ENCODE measurements around the gene NDUFB5.

DNA sequence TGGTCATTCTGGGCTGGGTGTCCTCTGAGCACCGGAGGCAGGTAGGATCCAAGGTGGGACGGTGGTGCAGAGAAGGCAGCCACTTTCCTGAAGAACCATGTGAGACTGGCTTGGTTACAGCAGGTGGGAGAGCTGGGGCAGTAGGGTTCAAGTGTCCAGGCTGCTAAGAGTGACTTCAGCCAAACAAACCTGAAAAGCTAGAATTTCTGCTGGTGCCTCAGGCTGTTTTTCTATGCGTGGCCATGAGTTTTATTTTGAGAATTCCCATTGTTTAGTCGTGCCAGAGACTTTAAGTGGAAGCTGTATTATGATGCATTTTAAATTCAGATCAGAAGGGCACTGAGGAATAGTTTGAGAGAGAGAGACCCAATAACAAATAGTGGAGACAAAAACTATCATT, 68.3 kb downstream of the NDUFB5 start:
- TF ChIP-seq, protein P1, sequence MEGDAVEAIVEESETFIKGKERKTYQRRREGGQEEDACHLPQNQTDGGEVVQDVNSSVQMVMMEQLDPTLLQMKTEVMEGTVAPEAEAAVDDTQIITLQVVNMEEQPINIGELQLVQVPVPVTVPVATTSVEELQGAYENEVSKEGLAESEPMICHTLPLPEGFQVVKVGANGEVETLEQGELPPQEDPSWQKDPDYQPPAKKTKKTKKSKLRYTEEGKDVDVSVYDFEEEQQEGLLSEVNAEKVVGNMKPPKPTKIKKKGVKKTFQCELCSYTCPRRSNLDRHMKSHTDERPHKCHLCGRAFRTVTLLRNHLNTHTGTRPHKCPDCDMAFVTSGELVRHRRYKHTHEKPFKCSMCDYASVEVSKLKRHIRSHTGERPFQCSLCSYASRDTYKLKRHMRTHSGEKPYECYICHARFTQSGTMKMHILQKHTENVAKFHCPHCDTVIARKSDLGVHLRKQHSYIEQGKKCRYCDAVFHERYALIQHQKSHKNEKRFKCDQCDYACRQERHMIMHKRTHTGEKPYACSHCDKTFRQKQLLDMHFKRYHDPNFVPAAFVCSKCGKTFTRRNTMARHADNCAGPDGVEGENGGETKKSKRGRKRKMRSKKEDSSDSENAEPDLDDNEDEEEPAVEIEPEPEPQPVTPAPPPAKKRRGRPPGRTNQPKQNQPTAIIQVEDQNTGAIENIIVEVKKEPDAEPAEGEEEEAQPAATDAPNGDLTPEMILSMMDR (IDR thresholded peaks at IDR 0.05 in 2 of 3, conservative IDR thresholded peaks at IDR 0.05 in 1 of 3; ENCODE audit: borderline replicate concordance in 1 of 3, insufficient read depth in 1 of 3, low read depth in 2 of 3, low read length in 2 of 3): no peak
- no peak for TF ChIP-seq ZFX (IDR thresholded peaks at IDR 0.05)
- TF ChIP-seq, protein P2, sequence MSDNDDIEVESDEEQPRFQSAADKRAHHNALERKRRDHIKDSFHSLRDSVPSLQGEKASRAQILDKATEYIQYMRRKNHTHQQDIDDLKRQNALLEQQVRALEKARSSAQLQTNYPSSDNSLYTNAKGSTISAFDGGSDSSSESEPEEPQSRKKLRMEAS (IDR thresholded peaks at IDR 0.05): no peak
